GM12892 (cell line): ENCODE measurements around the gene PRDM11.

Experiments used
- POLR2A ChIP-seq: IDR thresholded peaks from 2 replicates; pipeline ENCODE4 v1.6.1; 2011; ENCODE audit warnings: low read depth, low read length, control low read depth
- POLR2AphosphoS5 ChIP-seq: IDR thresholded peaks from 2 replicates; pipeline ENCODE4 v1.6.1; 2011; ENCODE audit warnings: low read depth, low read length, control low read depth
- TAF1 ChIP-seq: IDR thresholded peaks from 2 replicates; pipeline ENCODE4 v1.6.1; 2011; ENCODE audit warnings: low read depth, mild to moderate bottlenecking, control low read depth, low read length, borderline replicate concordance

DNA sequence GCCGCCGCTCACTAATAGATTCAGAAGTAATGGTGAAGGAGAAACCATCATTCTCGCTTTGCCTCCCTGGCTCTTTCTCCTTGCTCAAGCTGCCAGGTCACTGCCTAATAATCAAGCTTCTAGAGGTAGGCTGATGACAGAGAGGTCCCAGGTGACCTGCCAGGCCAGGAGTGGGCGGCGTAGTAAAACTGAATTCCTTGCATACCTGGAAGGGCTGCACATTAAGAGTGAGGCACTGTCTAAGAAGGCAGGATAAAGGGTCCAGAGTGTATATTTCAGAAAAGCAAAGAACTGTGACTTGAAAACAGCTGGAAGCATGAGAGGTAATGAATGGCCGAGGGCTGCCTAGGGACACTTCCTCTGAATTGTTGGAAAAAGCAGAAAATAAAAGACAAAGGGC, 135.6 kb downstream of the PRDM11 start:
- TF ChIP-seq POLR2A: no peak
- no peak for TF ChIP-seq TAF1
- no peak for TF ChIP-seq POLR2AphosphoS5
